ENCODE data around the gene MBP. TPM values are rescaled to one million over a fixed set of nuclear protein-coding genes. Genes with fewer than 3 reads are reported as not detected.

MBP gene
- total and polyA plus RNA-seq, 2 experiments from 2014 or later = 18.4 to 22.9 TPM

- no peak overlapping the region for H3K27ac Mint-ChIP-seq
- DNase-seq (ENCODE audit: low spot score) (no peak), ATAC-seq (peak; percentile 21; the same call in 1 of the 3 replicates)
- no peak for TF ChIP-seq CTCF (conservative IDR thresholded peaks at IDR 0.05; ENCODE audit: low read depth in 2 of 2)
- no peak for TF ChIP-seq POLR2AphosphoS5 (IDR thresholded peaks at IDR 0.05; ENCODE audit: low read depth)
- TF ChIP-seq, protein P1, sequence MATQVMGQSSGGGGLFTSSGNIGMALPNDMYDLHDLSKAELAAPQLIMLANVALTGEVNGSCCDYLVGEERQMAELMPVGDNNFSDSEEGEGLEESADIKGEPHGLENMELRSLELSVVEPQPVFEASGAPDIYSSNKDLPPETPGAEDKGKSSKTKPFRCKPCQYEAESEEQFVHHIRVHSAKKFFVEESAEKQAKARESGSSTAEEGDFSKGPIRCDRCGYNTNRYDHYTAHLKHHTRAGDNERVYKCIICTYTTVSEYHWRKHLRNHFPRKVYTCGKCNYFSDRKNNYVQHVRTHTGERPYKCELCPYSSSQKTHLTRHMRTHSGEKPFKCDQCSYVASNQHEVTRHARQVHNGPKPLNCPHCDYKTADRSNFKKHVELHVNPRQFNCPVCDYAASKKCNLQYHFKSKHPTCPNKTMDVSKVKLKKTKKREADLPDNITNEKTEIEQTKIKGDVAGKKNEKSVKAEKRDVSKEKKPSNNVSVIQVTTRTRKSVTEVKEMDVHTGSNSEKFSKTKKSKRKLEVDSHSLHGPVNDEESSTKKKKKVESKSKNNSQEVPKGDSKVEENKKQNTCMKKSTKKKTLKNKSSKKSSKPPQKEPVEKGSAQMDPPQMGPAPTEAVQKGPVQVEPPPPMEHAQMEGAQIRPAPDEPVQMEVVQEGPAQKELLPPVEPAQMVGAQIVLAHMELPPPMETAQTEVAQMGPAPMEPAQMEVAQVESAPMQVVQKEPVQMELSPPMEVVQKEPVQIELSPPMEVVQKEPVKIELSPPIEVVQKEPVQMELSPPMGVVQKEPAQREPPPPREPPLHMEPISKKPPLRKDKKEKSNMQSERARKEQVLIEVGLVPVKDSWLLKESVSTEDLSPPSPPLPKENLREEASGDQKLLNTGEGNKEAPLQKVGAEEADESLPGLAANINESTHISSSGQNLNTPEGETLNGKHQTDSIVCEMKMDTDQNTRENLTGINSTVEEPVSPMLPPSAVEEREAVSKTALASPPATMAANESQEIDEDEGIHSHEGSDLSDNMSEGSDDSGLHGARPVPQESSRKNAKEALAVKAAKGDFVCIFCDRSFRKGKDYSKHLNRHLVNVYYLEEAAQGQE (IDR thresholded peaks at IDR 0.05; ENCODE audit: unreplicated experiment) = no peak
- no peak for TF ChIP-seq EZH2phosphoT487 (IDR thresholded peaks at IDR 0.05; ENCODE audit: unreplicated experiment)
- no peak for TF ChIP-seq ZNF114 (CRISPR knock-in tag; IDR thresholded peaks at IDR 0.05)
- TF ChIP-seq STAT1 (IDR thresholded peaks at IDR 0.05; ENCODE audit: unreplicated experiment) = no peak
- TF ChIP-seq, protein P2, sequence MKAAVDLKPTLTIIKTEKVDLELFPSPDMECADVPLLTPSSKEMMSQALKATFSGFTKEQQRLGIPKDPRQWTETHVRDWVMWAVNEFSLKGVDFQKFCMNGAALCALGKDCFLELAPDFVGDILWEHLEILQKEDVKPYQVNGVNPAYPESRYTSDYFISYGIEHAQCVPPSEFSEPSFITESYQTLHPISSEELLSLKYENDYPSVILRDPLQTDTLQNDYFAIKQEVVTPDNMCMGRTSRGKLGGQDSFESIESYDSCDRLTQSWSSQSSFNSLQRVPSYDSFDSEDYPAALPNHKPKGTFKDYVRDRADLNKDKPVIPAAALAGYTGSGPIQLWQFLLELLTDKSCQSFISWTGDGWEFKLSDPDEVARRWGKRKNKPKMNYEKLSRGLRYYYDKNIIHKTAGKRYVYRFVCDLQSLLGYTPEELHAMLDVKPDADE (IDR thresholded peaks at IDR 0.05) = no peak
- TF ChIP-seq NANOG (IDR thresholded peaks at IDR 0.05; ENCODE audit: borderline replicate concordance) = no peak
- no peak for TF ChIP-seq ZNF462 (CRISPR knock-in tag; IDR thresholded peaks at IDR 0.05)
- no peak overlapping the region for H3K4me2 ChIP-seq
- H3K36me3 Mint-ChIP-seq (ENCODE audit: low read depth) = peaks cover 28% of the 10 kb centered on the region
- no peaks in the 10 kb centered on the region for H3F3A ChIP-seq (replicated peaks; ENCODE audit: low read depth)
- H3K36me3 ChIP-seq (ENCODE audit: insufficient read depth) = no peaks in the 10 kb centered on the region
- no peak overlapping the region for H2AFZ ChIP-seq
- no peaks in the 10 kb centered on the region for H3K9me2 ChIP-seq (ENCODE audit: insufficient read depth)
- H4K20me1 ChIP-seq (replicated peaks; ENCODE audit: insufficient read depth) = no peaks in the 10 kb centered on the region; the same call in 1 of the 2 replicates
- no peak overlapping the region for H3K27ac ChIP-seq (ENCODE audit: low read depth)
- no peaks in the 10 kb centered on the region for H3K27me3 ChIP-seq (ENCODE audit: insufficient read depth)
- no peaks in the 10 kb centered on the region for H3K9me3 Mint-ChIP-seq
- no peaks in the 10 kb centered on the region for H3K79me2 ChIP-seq (replicated peaks; ENCODE audit: insufficient read depth)
- no peak overlapping the region for H3K4me3 ChIP-seq
- H3K4me3 Mint-ChIP-seq = no peak overlapping the region
- peaks cover 2% of the 10 kb centered on the region for H3K27me3 Mint-ChIP-seq (ENCODE audit: insufficient read depth, low read depth, poor library complexity)
- no peaks in the 10 kb centered on the region for H3K4me1 ChIP-seq (ENCODE audit: insufficient read depth)
- peaks cover 8% of the 10 kb centered on the region; the same call in 1 of the 3 replicates for H3K4me1 Mint-ChIP-seq
Observed at GRCh38 chr18:76952747-76953146, 179.8 kb downstream of the MBP start.

Data from GM23338 (cell line).